Glomerular visceral epithelial cell (primary cell): ENCODE data around the gene RAB41.
"Not testable (repeated sequence)": the region's sequence is repeated elsewhere in the genome, so short reads cannot be mapped to it uniquely, and the experiment has no call there.

Experiments
- DNase-seq: peaks from one replicate; pipeline ENCODE4 v3.0.0-alpha.2; 2016; ENCODE audit errors: extremely low spot score

The RAB41 gene

DNA sequence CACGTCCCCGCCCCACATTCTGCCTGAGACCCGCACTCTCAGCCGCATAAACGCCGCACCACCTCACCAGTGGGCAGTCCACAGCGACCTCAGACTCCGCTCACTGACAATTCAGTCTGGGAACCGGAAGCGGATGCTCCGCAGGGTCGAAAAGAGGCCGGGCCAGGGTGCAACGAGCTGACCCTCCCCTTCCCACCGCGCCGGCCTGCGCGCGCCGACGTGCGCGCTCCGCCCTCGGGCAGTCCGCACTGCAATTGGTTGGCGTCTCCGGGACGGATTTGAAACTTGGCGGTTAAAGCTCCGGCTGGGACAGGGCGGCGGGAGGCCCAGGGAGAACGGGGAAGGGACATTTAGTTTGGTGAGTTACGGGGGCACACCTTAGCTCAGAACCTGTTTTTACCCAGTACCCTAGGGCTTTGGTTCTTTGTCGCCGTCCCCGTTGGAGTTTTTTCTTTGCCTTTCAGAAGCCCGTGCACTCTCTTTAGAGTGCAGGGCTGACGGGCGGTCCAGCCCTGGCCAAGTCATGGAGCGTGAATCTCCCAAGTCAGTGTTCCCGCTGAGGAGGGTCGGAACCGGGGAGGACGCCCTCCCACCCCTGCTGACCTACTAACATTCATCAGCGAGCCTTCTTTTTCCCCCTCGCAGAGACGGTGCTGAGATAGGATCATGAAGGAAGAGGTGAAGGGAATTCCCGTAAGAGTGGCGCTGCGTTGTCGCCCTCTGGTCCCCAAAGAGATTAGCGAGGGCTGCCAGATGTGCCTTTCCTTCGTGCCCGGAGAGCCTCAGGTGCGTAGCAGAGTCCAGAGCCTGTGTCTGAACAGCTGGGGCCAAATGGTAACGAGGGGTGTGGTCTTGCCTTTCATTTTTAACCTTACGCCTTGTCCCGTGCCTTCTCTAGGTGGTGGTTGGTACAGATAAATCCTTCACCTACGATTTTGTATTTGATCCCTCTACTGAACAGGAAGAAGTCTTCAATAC, 8.1 kb downstream of the RAB41 start, which contains the start of the genes KIF4A and PDZD11:
KIF4A (plus strand) TSS at position 312 of the 978 bp plus-strand sequence; CDS start at position 667, 355 bp downstream.
PDZD11 (minus strand) TSS at position 135 of the 978 bp plus-strand sequence. CDS start 586 bp downstream, outside the sequence.
- DNase-seq: peak; percentile 82

DNA sequence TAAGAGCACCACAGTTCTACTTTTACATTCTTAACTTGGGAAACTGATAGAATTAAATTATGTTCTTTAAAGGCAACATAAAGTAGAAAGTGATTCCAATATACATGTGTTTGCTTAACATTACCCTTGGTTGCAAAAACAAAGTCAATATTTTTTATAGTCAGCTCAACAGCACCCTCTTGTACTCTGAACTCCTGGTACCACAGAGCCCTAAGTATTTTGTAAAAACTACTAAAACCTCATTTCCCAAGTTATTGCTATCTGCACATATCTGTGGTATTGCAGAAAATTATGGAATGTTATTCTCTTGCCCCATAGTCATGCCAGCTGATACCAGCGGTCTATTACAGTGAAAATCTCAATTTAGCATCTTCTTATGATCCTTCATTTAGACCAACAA, 10.8 kb downstream of the RAB41 start:
- DNase-seq: no peak

DNA sequence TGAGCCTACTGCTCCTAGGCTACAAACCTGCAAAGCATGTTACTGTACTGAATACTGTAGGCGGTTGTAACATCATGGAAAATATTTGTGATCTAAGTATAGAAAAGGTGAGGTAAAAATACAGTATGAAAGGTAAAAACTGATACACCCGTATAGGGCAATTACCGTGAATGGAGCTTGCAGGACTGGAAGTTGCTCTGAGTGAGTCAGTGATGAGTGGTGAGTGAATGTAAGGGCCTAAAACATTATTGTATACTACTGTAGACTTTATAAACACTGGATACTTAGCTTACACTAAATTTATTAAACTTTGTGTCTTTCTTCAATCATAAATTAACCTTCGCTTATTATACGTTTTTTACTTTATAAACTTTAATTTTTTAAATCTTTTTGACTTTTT, 11.6 kb downstream of the RAB41 start:
- DNase-seq: no peak

DNA sequence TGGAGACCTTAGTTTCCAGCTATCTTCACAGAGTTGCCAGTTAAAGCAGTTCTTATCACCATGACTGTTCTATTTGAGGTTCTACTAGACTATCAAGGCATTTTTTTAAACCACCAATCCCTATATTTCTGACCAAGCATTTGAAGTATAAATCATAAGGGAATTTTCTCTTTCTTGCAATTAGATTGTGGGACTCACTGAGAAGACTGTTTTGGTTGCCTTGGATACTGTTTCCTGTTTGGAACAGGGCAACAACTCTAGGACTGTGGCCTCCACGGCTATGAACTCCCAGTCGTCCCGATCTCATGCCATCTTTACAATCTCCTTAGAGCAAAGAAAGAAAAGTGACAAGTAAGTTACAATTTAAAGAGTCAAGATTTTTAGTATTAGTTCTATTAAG, 19.7 kb downstream of the RAB41 start:
- no peak for DNase-seq

DNA sequence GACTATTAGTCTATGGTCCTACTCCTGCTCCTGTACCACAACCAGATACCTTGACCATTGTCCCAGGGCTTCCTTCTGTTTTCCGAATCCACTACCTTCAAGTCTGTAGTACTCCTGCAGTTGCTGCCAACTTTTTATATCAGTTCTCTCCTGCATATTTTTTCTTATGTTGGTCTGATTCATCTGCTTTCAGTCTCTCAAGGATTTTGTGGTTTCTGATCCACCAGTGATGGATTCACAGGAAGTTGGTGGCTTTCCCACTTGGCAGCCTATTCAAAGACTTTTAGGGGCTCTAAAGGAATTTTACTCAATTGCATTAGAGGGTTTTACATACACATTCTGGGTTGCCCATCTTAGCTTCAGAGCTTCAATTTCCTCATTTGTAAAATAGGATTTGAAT, 31.5 kb downstream of the RAB41 start:
- DNase-seq: peak; percentile 34

DNA sequence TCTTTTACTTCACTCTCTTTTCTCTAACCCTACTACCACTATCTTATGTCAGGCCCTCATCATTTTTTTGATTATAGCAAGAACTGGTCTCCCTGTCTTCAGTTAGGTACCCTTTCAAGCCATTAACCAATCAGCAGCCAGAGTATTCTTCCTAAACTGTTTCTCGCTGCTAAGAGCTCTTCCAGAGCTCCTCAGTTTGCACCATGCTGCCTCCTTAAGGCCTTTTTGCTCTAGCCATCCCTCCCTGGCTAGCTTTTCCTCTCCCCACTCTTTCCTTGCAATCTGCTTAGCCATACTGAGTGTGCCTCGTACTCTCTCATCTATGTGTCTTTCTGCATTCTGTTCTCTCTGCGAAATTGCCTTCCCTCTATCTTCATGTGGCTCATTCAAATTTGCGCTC, 40.8 kb downstream of the RAB41 start:
- DNase-seq: no peak

DNA sequence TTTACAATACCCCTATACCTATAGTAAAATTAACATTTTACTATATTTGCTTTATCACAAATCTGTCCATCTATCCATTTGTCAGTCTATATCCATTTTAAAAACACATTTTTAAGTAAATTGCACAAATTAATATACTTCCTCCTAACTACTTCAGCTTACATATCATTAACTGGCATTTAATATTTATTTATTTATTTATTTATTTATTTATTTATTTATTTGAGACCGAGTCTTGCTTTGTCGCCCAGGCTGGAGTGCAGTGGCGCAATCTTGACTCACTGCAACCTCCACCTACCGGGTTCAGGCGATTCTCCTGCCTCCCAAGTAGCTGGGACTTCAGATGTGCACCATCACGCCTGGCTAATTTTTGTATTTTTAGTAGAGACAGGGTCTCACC, 41.7 kb downstream of the RAB41 start:
- not testable (repeated sequence) for DNase-seq

DNA sequence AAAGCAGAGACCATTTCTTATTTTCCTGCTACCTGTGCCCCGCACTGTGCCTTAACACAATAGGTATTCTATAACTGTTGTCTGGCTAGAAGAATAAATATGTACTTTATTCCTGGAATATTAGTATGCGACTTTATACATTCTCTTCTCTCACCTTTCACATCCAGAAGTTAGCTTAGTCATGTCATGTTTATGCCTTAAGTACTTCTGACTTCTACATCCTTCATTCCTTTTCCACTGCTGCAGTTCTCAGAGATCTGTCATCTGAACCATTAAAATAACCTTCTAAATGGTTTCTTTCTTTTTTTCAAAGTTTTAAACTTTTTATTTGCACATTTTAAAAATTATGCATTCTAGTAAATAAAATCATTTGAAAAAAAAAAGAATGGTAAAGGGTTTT, 42.4 kb downstream of the RAB41 start:
- no peak for DNase-seq

DNA sequence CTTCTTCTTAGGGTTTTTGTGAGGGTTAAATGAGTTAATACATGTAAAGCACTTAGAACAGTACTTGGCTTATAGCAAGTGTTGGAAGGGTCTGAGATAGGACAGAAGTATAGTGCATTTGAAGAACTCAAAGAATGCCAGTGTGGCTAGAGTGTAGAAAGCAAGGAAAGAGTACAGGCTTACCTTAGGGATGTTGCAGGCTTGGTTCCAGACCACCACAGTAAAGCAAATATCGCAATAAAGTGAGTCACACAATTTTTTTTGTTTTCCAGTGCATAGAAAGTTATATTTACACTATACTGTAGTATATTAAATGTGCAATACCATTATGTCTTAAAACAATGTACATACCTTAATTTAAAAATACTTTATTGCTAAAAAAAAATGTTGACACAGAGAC, 49.2 kb downstream of the RAB41 start:
- DNase-seq: no peak

DNA sequence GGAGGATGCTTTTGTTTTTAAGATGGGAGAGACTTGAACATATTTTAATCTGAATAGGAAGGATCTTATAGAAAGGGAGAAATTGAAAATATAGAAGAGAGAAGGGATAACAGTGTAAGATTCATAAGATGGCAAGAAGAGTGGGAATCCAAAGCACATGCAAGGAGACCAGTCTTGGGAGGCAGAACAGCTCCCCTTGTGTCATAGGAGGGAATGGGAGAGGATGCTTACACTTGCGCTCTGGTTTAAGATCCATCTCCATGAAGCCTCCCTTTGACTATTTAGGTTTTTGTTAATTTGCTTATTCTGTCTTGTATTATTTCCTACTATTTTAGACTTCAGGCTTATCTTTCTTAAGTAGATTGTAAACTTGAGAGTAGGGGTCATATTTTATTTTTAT, 50.6 kb downstream of the RAB41 start:
- no peak for DNase-seq
